ENCODE data around the gene POMGNT1.

The POMGNT1 gene

GRCh38 chr1:46193984-46194570 lies 4.2 kb downstream of the POMGNT1 start:
- no peak overlapping the region for H3K4me3 ChIP-seq (replicated peaks; ENCODE audit: low read depth, low read length)
- no peak for DNase-seq (ENCODE audit: low read depth)
- TF ChIP-seq CTCF (IDR thresholded peaks at IDR 0.05; ENCODE audit: low read length, missing control alignments) = no peak

- no peak for TF ChIP-seq CTCF (IDR thresholded peaks at IDR 0.05; ENCODE audit: low read length, missing control alignments)
- DNase-seq (ENCODE audit: low read depth) = no peak
Measured at GRCh38 chr1:46193285-46193684, 4.9 kb downstream of the POMGNT1 start.

GRCh38 chr1:46192171-46192570 lies 6.1 kb downstream of the POMGNT1 start:
- H3K4me3 ChIP-seq (replicated peaks; ENCODE audit: low read depth, low read length) = no peak overlapping the region
- no peak for DNase-seq (ENCODE audit: low read depth)
- TF ChIP-seq CTCF (IDR thresholded peaks at IDR 0.05; ENCODE audit: low read length, missing control alignments) = no peak

More at GRCh38 chr1:46193285-46193684, 4.9 kb downstream of the POMGNT1 start:
- H3K4me3 ChIP-seq (replicated peaks; ENCODE audit: low read depth, low read length) = no peak overlapping the region

GRCh38 chr1:46191033-46191701 lies 7.1 kb downstream of the POMGNT1 start:
- TF ChIP-seq CTCF (IDR thresholded peaks at IDR 0.05; ENCODE audit: low read length, missing control alignments) = no peak
- H3K4me3 ChIP-seq (replicated peaks; ENCODE audit: low read depth, low read length) = no peak overlapping the region
- DNase-seq (ENCODE audit: low read depth) = no peak

GRCh38 chr1:46190539-46190938 lies 7.7 kb downstream of the POMGNT1 start:
- TF ChIP-seq CTCF (IDR thresholded peaks at IDR 0.05; ENCODE audit: low read length, missing control alignments) = no peak
- DNase-seq (ENCODE audit: low read depth) = no peak
- no peak overlapping the region for H3K4me3 ChIP-seq (replicated peaks; ENCODE audit: low read depth, low read length)

GRCh38 chr1:46188295-46189030 lies 9.8 kb downstream of the POMGNT1 start:
- TF ChIP-seq CTCF (IDR thresholded peaks at IDR 0.05; ENCODE audit: low read length, missing control alignments) = no peak
- DNase-seq (ENCODE audit: low read depth) = no peak
- no peak overlapping the region for H3K4me3 ChIP-seq (replicated peaks; ENCODE audit: low read depth, low read length)

Measured in fibroblast of pulmonary artery (primary cell).